ENCODE results near the gene OOSP4A. TPM values are rescaled to one million over a fixed set of nuclear protein-coding genes. Genes with fewer than 3 reads are reported as not detected.
"Not testable (repeated sequence)": the region's sequence is repeated elsewhere in the genome, so short reads cannot be mapped to it uniquely, and the experiment has no call there.

OOSP4A gene
- total RNA-seq, 2 experiments from 2014 or later: not detected

- POLR2A ChIA-PET: no interaction called here
- no peak overlapping the region for H3K4me3 Mint-ChIP-seq
- ATAC-seq (ENCODE audit: low read depth): no peak
- no peak overlapping the region for H3K27ac Mint-ChIP-seq
- no peak for DNase-seq
- no peaks in the 10 kb centered on the region for H3K9me3 Mint-ChIP-seq
- no peaks in the 10 kb centered on the region for H3K27me3 Mint-ChIP-seq
- no peaks in the 10 kb centered on the region for H3K4me1 Mint-ChIP-seq
- H3K36me3 Mint-ChIP-seq: no peaks in the 10 kb centered on the region
Measured at GRCh38 chr11:59960502-59961381, 3.1 kb upstream of the OOSP4A start.

- POLR2A ChIA-PET: no interaction called here
- no peak overlapping the region for H3K4me3 Mint-ChIP-seq
- ATAC-seq (ENCODE audit: low read depth): no peak
- H3K27ac Mint-ChIP-seq: no peak overlapping the region
- H3K4me1 Mint-ChIP-seq: no peaks in the 10 kb centered on the region
- DNase-seq: no peak
- H3K27me3 Mint-ChIP-seq: no peaks in the 10 kb centered on the region
- H3K9me3 Mint-ChIP-seq: no peaks in the 10 kb centered on the region
- H3K36me3 Mint-ChIP-seq: no peaks in the 10 kb centered on the region
Measured at GRCh38 chr11:59962107-59962482, 1.7 kb upstream of the OOSP4A start.

GRCh38 chr11:59965424-59965823 is 1.6 kb downstream of the OOSP4A start:
- no peak overlapping the region for H3K4me3 Mint-ChIP-seq
- H3K27ac Mint-ChIP-seq: no peak overlapping the region
- H3K36me3 Mint-ChIP-seq: no peaks in the 10 kb centered on the region
- no peaks in the 10 kb centered on the region for H3K27me3 Mint-ChIP-seq
- POLR2A ChIA-PET: no interaction called here
- no peaks in the 10 kb centered on the region for H3K9me3 Mint-ChIP-seq
- ATAC-seq (ENCODE audit: low read depth) (no peak), DNase-seq (no peak)
- no peaks in the 10 kb centered on the region for H3K4me1 Mint-ChIP-seq

GRCh38 chr11:59966201-59966600 is 2.4 kb downstream of the OOSP4A start:
- no peaks in the 10 kb centered on the region for H3K36me3 Mint-ChIP-seq
- no peak for ATAC-seq (ENCODE audit: low read depth)
- DNase-seq: no peak
- H3K27me3 Mint-ChIP-seq: no peaks in the 10 kb centered on the region
- POLR2A ChIA-PET: no interaction called here
- no peaks in the 10 kb centered on the region for H3K4me1 Mint-ChIP-seq
- no peak overlapping the region for H3K27ac Mint-ChIP-seq
- no peaks in the 10 kb centered on the region for H3K9me3 Mint-ChIP-seq
- H3K4me3 Mint-ChIP-seq: no peak overlapping the region

GRCh38 chr11:59967677-59968394 is 4.0 kb downstream of the OOSP4A start:
- no peak for ATAC-seq (ENCODE audit: low read depth)
- H3K27ac Mint-ChIP-seq: no peak overlapping the region
- no peak for DNase-seq
- POLR2A ChIA-PET: no interaction called here
- no peaks in the 10 kb centered on the region for H3K36me3 Mint-ChIP-seq
- H3K27me3 Mint-ChIP-seq: peaks cover 3% of the 10 kb centered on the region
- no peak overlapping the region for H3K4me3 Mint-ChIP-seq
- no peaks in the 10 kb centered on the region for H3K4me1 Mint-ChIP-seq
- H3K9me3 Mint-ChIP-seq: no peaks in the 10 kb centered on the region

- H3K4me1 Mint-ChIP-seq: no peaks in the 10 kb centered on the region
- POLR2A ChIA-PET: no interaction called here
- H3K9me3 Mint-ChIP-seq: no peaks in the 10 kb centered on the region
- H3K36me3 Mint-ChIP-seq: no peaks in the 10 kb centered on the region
- H3K4me3 Mint-ChIP-seq: no peak overlapping the region
- H3K27me3 Mint-ChIP-seq: peaks cover 3% of the 10 kb centered on the region
- no peak for ATAC-seq (ENCODE audit: low read depth)
- DNase-seq: no peak
- H3K27ac Mint-ChIP-seq: no peak overlapping the region
Measured at GRCh38 chr11:59968395-59968783, 4.6 kb downstream of the OOSP4A start.

GRCh38 chr11:59973097-59973496 is 9.3 kb downstream of the OOSP4A start:
- POLR2A ChIA-PET: no interaction called here
- no peaks in the 10 kb centered on the region for H3K4me1 Mint-ChIP-seq
- no peak overlapping the region for H3K27ac Mint-ChIP-seq
- H3K27me3 Mint-ChIP-seq: peaks cover 3% of the 10 kb centered on the region
- H3K4me3 Mint-ChIP-seq: no peak overlapping the region
- DNase-seq (no peak), ATAC-seq (ENCODE audit: low read depth) (no peak)
- H3K9me3 Mint-ChIP-seq: no peaks in the 10 kb centered on the region
- no peaks in the 10 kb centered on the region for H3K36me3 Mint-ChIP-seq

- ATAC-seq (ENCODE audit: low read depth) (no peak), DNase-seq (no peak)
- H3K4me1 Mint-ChIP-seq: no peaks in the 10 kb centered on the region
- no peak overlapping the region for H3K27ac Mint-ChIP-seq
- POLR2A ChIA-PET: no interaction called here
- H3K27me3 Mint-ChIP-seq: peaks cover 5% of the 10 kb centered on the region
- H3K9me3 Mint-ChIP-seq: no peaks in the 10 kb centered on the region
- H3K4me3 Mint-ChIP-seq: no peak overlapping the region
- no peaks in the 10 kb centered on the region for H3K36me3 Mint-ChIP-seq
Measured at GRCh38 chr11:59981106-59981770, 17.4 kb downstream of the OOSP4A start.

- ATAC-seq (ENCODE audit: low read depth): not testable (repeated sequence)
Measured at GRCh38 chr11:59982037-59982436, 18.2 kb downstream of the OOSP4A start.

GRCh38 chr11:59983212-59983611 is 19.4 kb downstream of the OOSP4A start:
- Mint-ChIP-seq H3K9me3 (no peaks in the 10 kb centered on the region), H3K27me3 (peaks cover 5% of the 10 kb centered on the region), H3K27ac (no peak overlapping the region)

More at GRCh38 chr11:59982037-59982436, 18.2 kb downstream of the OOSP4A start:
- DNase-seq, POLR2A ChIA-PET, H3K4me1 Mint-ChIP-seq, H3K36me3 Mint-ChIP-seq, H3K27ac Mint-ChIP-seq, H3K9me3 Mint-ChIP-seq, H3K4me3 Mint-ChIP-seq, H3K27me3 Mint-ChIP-seq: not testable (repeated sequence)

GRCh38 chr11:59984368-59984767 is 20.5 kb downstream of the OOSP4A start:
- Mint-ChIP-seq H3K36me3 (no peaks in the 10 kb centered on the region), H3K4me3 (no peak overlapping the region), H3K27me3 (peaks cover 5% of the 10 kb centered on the region), H3K9me3 (no peaks in the 10 kb centered on the region), H3K4me1 (no peaks in the 10 kb centered on the region), H3K27ac (no peak overlapping the region)
- DNase-seq (no peak), ATAC-seq (ENCODE audit: low read depth) (no peak)
- POLR2A ChIA-PET: no interaction called here

More at GRCh38 chr11:59983212-59983611, 19.4 kb downstream of the OOSP4A start:
- no peak for DNase-seq
- no peaks in the 10 kb centered on the region for H3K36me3 Mint-ChIP-seq
- H3K4me1 Mint-ChIP-seq: no peaks in the 10 kb centered on the region
- POLR2A ChIA-PET: no interaction called here
- no peak for ATAC-seq (ENCODE audit: low read depth)
- H3K4me3 Mint-ChIP-seq: no peak overlapping the region

GRCh38 chr11:59990421-59990820 is 26.6 kb downstream of the OOSP4A start:
- H3K9me3 Mint-ChIP-seq: peaks cover 5% of the 10 kb centered on the region
- POLR2A ChIA-PET: no interaction called here
- no peak overlapping the region for H3K27ac Mint-ChIP-seq
- no peak for DNase-seq
- H3K36me3 Mint-ChIP-seq: no peaks in the 10 kb centered on the region
- H3K4me1 Mint-ChIP-seq: no peaks in the 10 kb centered on the region
- no peak overlapping the region for H3K4me3 Mint-ChIP-seq
- no peaks in the 10 kb centered on the region for H3K27me3 Mint-ChIP-seq
- ATAC-seq (ENCODE audit: low read depth): no peak

- Mint-ChIP-seq H3K36me3 (no peaks in the 10 kb centered on the region), H3K4me3 (no peak overlapping the region), H3K27ac (no peak overlapping the region), H3K27me3 (peaks cover 3% of the 10 kb centered on the region), H3K9me3 (peaks cover 5% of the 10 kb centered on the region), H3K4me1 (no peaks in the 10 kb centered on the region)
- no peak for DNase-seq
- no peak for ATAC-seq (ENCODE audit: low read depth)
- POLR2A ChIA-PET: no interaction called here
Measured at GRCh38 chr11:59992425-59992824, 28.6 kb downstream of the OOSP4A start.

- Mint-ChIP-seq H3K27ac (no peak overlapping the region), H3K9me3 (no peaks in the 10 kb centered on the region), H3K4me3 (no peak overlapping the region), H3K27me3 (peaks cover 7% of the 10 kb centered on the region), H3K36me3 (no peaks in the 10 kb centered on the region), H3K4me1 (no peaks in the 10 kb centered on the region)
- POLR2A ChIA-PET: no interaction called here
- DNase-seq: no peak
- ATAC-seq (ENCODE audit: low read depth): no peak
Measured at GRCh38 chr11:59997800-59998199, 34.0 kb downstream of the OOSP4A start.
